ENCODE results near the gene IL17RA.

DNA sequence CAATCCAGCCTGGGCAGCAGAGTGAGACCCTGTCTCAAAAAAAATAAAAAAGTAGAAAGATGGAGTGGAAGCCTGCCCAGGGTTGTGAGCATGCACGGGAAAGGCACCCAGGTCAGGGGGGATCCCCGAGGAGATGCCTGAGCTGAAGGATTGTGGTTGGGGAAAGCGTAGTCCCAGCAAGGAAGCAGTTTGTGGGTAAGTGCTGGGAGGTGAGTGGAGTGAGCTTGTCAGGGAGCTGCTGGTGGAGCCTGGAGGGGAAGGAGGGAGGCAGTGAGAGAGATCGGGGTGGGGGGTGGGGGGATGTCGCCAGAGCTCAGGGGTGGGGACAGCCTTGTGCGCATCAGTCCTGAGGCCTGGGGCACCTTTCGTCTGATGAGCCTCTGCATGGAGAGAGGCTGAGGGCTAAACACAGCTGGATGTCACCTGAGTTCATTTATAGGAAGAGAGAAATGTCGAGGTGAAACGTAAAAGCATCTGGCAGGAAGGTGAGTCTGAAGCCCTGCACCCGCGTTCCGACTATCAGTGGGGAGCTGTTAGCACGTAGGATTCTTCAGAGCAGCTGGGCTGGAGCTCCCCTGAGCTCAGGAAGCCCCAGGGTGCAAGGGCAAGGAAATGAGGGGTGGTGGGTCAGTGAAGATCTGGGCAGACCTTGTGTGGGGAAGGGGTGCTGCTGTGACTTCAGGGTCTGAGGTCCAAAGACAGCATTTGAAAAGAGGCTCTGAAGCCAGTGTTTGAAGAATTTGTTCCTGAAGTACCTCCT is 26.2 kb downstream of the IL17RA start:
- TF ChIP-seq, protein P1, sequence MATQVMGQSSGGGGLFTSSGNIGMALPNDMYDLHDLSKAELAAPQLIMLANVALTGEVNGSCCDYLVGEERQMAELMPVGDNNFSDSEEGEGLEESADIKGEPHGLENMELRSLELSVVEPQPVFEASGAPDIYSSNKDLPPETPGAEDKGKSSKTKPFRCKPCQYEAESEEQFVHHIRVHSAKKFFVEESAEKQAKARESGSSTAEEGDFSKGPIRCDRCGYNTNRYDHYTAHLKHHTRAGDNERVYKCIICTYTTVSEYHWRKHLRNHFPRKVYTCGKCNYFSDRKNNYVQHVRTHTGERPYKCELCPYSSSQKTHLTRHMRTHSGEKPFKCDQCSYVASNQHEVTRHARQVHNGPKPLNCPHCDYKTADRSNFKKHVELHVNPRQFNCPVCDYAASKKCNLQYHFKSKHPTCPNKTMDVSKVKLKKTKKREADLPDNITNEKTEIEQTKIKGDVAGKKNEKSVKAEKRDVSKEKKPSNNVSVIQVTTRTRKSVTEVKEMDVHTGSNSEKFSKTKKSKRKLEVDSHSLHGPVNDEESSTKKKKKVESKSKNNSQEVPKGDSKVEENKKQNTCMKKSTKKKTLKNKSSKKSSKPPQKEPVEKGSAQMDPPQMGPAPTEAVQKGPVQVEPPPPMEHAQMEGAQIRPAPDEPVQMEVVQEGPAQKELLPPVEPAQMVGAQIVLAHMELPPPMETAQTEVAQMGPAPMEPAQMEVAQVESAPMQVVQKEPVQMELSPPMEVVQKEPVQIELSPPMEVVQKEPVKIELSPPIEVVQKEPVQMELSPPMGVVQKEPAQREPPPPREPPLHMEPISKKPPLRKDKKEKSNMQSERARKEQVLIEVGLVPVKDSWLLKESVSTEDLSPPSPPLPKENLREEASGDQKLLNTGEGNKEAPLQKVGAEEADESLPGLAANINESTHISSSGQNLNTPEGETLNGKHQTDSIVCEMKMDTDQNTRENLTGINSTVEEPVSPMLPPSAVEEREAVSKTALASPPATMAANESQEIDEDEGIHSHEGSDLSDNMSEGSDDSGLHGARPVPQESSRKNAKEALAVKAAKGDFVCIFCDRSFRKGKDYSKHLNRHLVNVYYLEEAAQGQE (IDR thresholded peaks at IDR 0.05; ENCODE audit: insufficient read depth in 1 of 2, low read depth in 2 of 2, low read length in 2 of 2) = no peak
- no peak for TF ChIP-seq TAF1 (IDR thresholded peaks at IDR 0.05; ENCODE audit: borderline replicate concordance, insufficient read depth, low read length)
